ENCODE results near the gene KPNA1.

DNA sequence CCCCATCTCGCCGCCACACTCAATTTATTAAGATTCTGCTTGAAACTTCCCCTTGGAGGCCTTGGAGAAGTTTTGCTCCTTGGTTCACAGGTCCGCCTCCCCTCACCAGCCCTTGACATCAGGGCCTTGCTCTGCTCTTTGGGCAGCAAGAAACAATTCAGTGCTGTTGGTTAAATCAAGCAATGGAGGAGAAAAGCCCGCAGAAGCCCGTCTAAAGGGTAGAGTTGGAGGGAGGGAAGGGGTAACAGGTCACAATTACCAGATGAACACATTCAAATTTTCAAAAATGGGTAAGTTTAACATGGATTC is 48.9 kb upstream of the KPNA1 start:
- no peak for TF ChIP-seq POLR2A (IDR thresholded peaks at IDR 0.05; ENCODE audit: extremely low read depth, insufficient read length)
- TF ChIP-seq CTCF (IDR thresholded peaks at IDR 0.05; ENCODE audit: low read depth, low read length) = no peak
- TF ChIP-seq, protein P1, sequence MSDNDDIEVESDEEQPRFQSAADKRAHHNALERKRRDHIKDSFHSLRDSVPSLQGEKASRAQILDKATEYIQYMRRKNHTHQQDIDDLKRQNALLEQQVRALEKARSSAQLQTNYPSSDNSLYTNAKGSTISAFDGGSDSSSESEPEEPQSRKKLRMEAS (IDR thresholded peaks at IDR 0.05; ENCODE audit: low read depth, low read length) = no peak
- TF ChIP-seq MYC (IDR thresholded peaks at IDR 0.05; ENCODE audit: low read depth, low read length) = no peak
